HG03097 (cell line): Measurements from ENCODE around the gene CFAP20DC.
A peak's percentile ranks its signal among the peaks of the same experiment; 100 is the strongest.
"Not testable (repeated sequence)": the region's sequence is repeated elsewhere in the genome, so short reads cannot be mapped to it uniquely, and the experiment has no call there.

Experiments
- ATAC-seq: cut with Tn5 transposase; IDR thresholded peaks from one replicate; pipeline ENCODE4 v1.9.1; 2021; ENCODE audit not compliant: unreplicated experiment, low FRiP score

CFAP20DC gene

GRCh38 chr3:58967866-58968265, 82.0 kb downstream of the CFAP20DC start:
- not testable (repeated sequence) for ATAC-seq

GRCh38 chr3:58965865-58966264, 84.0 kb downstream of the CFAP20DC start:
- ATAC-seq: no peak

GRCh38 chr3:58963928-58964503, 85.8 kb downstream of the CFAP20DC start:
- no peak for ATAC-seq

- ATAC-seq: no peak
These were observed 87.0 kb downstream of the CFAP20DC start for GRCh38 chr3:58962816-58963215.

GRCh38 chr3:58962040-58962651, 87.7 kb downstream of the CFAP20DC start:
- no peak for ATAC-seq

GRCh38 chr3:58955308-58955707, 94.5 kb downstream of the CFAP20DC start:
- no peak for ATAC-seq

- no peak for ATAC-seq
These were observed 96.5 kb downstream of the CFAP20DC start for GRCh38 chr3:58953288-58953687.

GRCh38 chr3:58952128-58952917, 97.5 kb downstream of the CFAP20DC start:
- peak; percentile 81 for ATAC-seq

- no peak for ATAC-seq
These were observed 101.8 kb downstream of the CFAP20DC start for GRCh38 chr3:58948018-58948417.

GRCh38 chr3:58946875-58947274, 103.0 kb downstream of the CFAP20DC start:
- ATAC-seq: no peak

GRCh38 chr3:58938057-58938456, 111.8 kb downstream of the CFAP20DC start:
- ATAC-seq: no peak

GRCh38 chr3:58924578-58924977, 125.2 kb downstream of the CFAP20DC start:
- ATAC-seq: no peak

GRCh38 chr3:58900386-58900785, 149.4 kb downstream of the CFAP20DC start:
- no peak for ATAC-seq

- no peak for ATAC-seq
These were observed 149.9 kb downstream of the CFAP20DC start for GRCh38 chr3:58899953-58900298.

GRCh38 chr3:58899159-58899952, 150.5 kb downstream of the CFAP20DC start:
- ATAC-seq: no peak

- no peak for ATAC-seq
These were observed 151.3 kb downstream of the CFAP20DC start for GRCh38 chr3:58898513-58898912.

GRCh38 chr3:58897646-58898045, 152.2 kb downstream of the CFAP20DC start:
- no peak for ATAC-seq

GRCh38 chr3:58895678-58896077, 154.1 kb downstream of the CFAP20DC start:
- ATAC-seq: not testable (repeated sequence)

- not testable (repeated sequence) for ATAC-seq
These were observed 157.3 kb downstream of the CFAP20DC start for GRCh38 chr3:58892526-58892925.

GRCh38 chr3:58888087-58888486, 161.7 kb downstream of the CFAP20DC start:
- ATAC-seq: no peak

- ATAC-seq: no peak
These were observed 165.4 kb downstream of the CFAP20DC start for GRCh38 chr3:58884453-58884852.
